Activated CD4-positive, alpha-beta memory T cell treated with anti-CD3 and anti-CD28 coated beads for 36 hours (primary cell): ENCODE measurements around the gene TELO2. TPM values are rescaled to one million over a fixed set of nuclear protein-coding genes. Genes with fewer than 3 reads are reported as not detected.

Source experiments
- CTCF ChIA-PET: fragments of 350-600 bp; sonication (Branson Sonifier 250); formaldehyde crosslinking; loops from one replicate; lab custom pipeline; 2021; ENCODE audit warnings: antibody characterized with exemption, inconsistent platforms; lab: Charles Lee
- POLR2A ChIA-PET: fragments of 350-600 bp; sonication (Branson Sonifier 250); formaldehyde crosslinking; loops from one replicate; lab custom pipeline; 2021; ENCODE audit warnings: antibody characterized with exemption; lab: Charles Lee
- DNase-seq: peaks from one replicate; pipeline ENCODE4 v3.0.0-alpha.2; 2020
- H3K27ac Mint-ChIP-seq: one replicate; pipeline ENCODE4 v1.8.0; 2021; ENCODE audit warnings: mixed read lengths
- H3K27me3 Mint-ChIP-seq: one replicate; pipeline ENCODE4 v1.8.0; 2021; ENCODE audit warnings: mixed read lengths
- H3K36me3 Mint-ChIP-seq: one replicate; pipeline ENCODE4 v1.8.0; 2021; ENCODE audit warnings: mixed read lengths
- H3K4me1 Mint-ChIP-seq: one replicate; pipeline ENCODE4 v1.8.0; 2021; ENCODE audit warnings: low read depth, mixed read lengths
- H3K4me3 Mint-ChIP-seq: one replicate; pipeline ENCODE4 v1.8.0; 2021; ENCODE audit warnings: mild to moderate bottlenecking, mixed read lengths
- H3K9me3 Mint-ChIP-seq: one replicate; pipeline ENCODE4 v1.8.0; 2021; ENCODE audit warnings: mixed read lengths
- intact Hi-C: fragments of 100-400 bp; cut with micrococcal nuclease; formaldehyde crosslinking; loops from one replicate; pipeline ENCODE4 v1.15.1; 2023
- total RNA-seq, 2 experiments: library from RNA; stranded (reverse); gene quantifications; one replicate each; pipeline ENCODE4 v1.2.3, GENCODE V29; 2021

The TELO2 gene
- total RNA-seq, 2 experiments from 2014 or later, result 62.6 to 63.2 TPM

GRCh38 chr16:1532771-1533170, 39.6 kb downstream of the TELO2 start:
- no peaks in the 10 kb centered on the region for H3K27me3 Mint-ChIP-seq
- H3K36me3 Mint-ChIP-seq, result peaks cover 30% of the 10 kb centered on the region
- H3K4me1 Mint-ChIP-seq, result peaks cover 32% of the 10 kb centered on the region
- intact Hi-C loops, result loop anchor here (5.0 kb wide), 1 partner anchor 40 kb away; the partner anchor contains the start of gene TELO2
- H3K9me3 Mint-ChIP-seq, result no peaks in the 10 kb centered on the region
- DNase-seq, result no peak
- POLR2A ChIA-PET, result interaction anchor here (0.6 to 1.0 kb wide), 2 partner anchors 79 to 145 kb away, joined by 3 read pairs; partner anchors contain the start of genes IFT140 and JPT2
- peak overlapping the region; percentile 99 for H3K4me3 Mint-ChIP-seq
- H3K27ac Mint-ChIP-seq, result peak overlapping the region; percentile 97
- CTCF ChIA-PET, result no interaction called here

- Mint-ChIP-seq H3K36me3 (peaks cover 36% of the 10 kb centered on the region), H3K4me1 (peaks cover 35% of the 10 kb centered on the region), H3K4me3 (peak within 1 kb of the TSS; percentile 99), H3K9me3 (no peaks in the 10 kb centered on the region), H3K27me3 (no peaks in the 10 kb centered on the region), H3K27ac (peak within 1 kb of the TSS; percentile 97)
- POLR2A ChIA-PET, result interaction anchor here (0.6 to 1.0 kb wide), 3 partner anchors 10 to 145 kb away, joined by 3 read pairs; partner anchors contain the start of genes IFT140 and JPT2
- intact Hi-C loops, result loop anchor here (5.0 kb wide), 1 partner anchor 41 kb away; the partner anchor contains the start of gene TELO2
- CTCF ChIA-PET, result interaction anchor here (1.0 to 1.4 kb wide), 2 partner anchors 40 to 105 kb away, joined by 3 read pairs; partner anchors contain the start of gene TELO2
- peak; percentile 66 for DNase-seq
These were observed 40.3 kb downstream of the TELO2 start, which contains the start of gene TMEM204 for GRCh38 chr16:1533443-1533951. Gene TMEM204 (plus strand): TSS chr16:1533666. CDS start chr16:1534276, 610 bp downstream.

GRCh38 chr16:1534021-1535020, 41.2 kb downstream of the TELO2 start:
- Mint-ChIP-seq H3K9me3 (no peaks in the 10 kb centered on the region), H3K4me3 (peak overlapping the region; percentile 99), H3K36me3 (peaks cover 38% of the 10 kb centered on the region), H3K4me1 (peaks cover 44% of the 10 kb centered on the region), H3K27ac (peak overlapping the region; percentile 97), H3K27me3 (no peaks in the 10 kb centered on the region)
- ChIA-PET CTCF (interaction anchor here (0.6 to 1.4 kb wide), 4 partner anchors 21 to 105 kb away, joined by 3 to 4 read pairs (median 3); partner anchors contain the start of gene TELO2), POLR2A (interaction anchor here (0.6 to 1.0 kb wide), 2 partner anchors 9 to 114 kb away, joined by 3 read pairs; partner anchors contain the start of gene UQCC4)
- DNase-seq, result peak; percentile 46
- intact Hi-C loops, result loop anchor here (1.0 to 5.0 kb wide), 2 partner anchors 9 to 42 kb away; partner anchors contain the start of gene TELO2

GRCh38 chr16:1535391-1536291, 42.5 kb downstream of the TELO2 start:
- Mint-ChIP-seq H3K9me3 (no peaks in the 10 kb centered on the region), H3K27me3 (no peaks in the 10 kb centered on the region), H3K27ac (peak overlapping the region; percentile 97), H3K4me3 (peak overlapping the region; percentile 99), H3K4me1 (peaks cover 46% of the 10 kb centered on the region), H3K36me3 (peaks cover 38% of the 10 kb centered on the region)
- ChIA-PET CTCF (interaction anchor here (0.6 to 0.7 kb wide), 3 partner anchors 23 to 170 kb away, joined by 3 to 4 read pairs (median 3); partner anchors contain the start of gene MAPK8IP3), POLR2A (interaction anchor here (1.1 kb wide), 1 partner anchor 43 kb away, joined by 3 read pairs; no protein-coding TSS in a partner anchor)
- intact Hi-C loops, result loop anchor here (1.0 kb wide), 1 partner anchor 8 kb away; no protein-coding TSS in a partner anchor
- peak; percentile 53 for DNase-seq

GRCh38 chr16:1536601-1537000, 43.4 kb downstream of the TELO2 start:
- CTCF ChIA-PET, result no interaction called here

GRCh38 chr16:1537138-1537577, 44.0 kb downstream of the TELO2 start:
- H3K9me3 Mint-ChIP-seq, result no peaks in the 10 kb centered on the region
- DNase-seq, result no peak
- POLR2A ChIA-PET, result no interaction called here
- CTCF ChIA-PET, result interaction anchor here (1.8 kb wide), 1 partner anchor 174 kb away, joined by 8 read pairs; no protein-coding TSS in a partner anchor
- H3K27ac Mint-ChIP-seq, result peak overlapping the region; percentile 78
- peaks cover 48% of the 10 kb centered on the region for H3K4me1 Mint-ChIP-seq
- H3K27me3 Mint-ChIP-seq, result no peaks in the 10 kb centered on the region
- intact Hi-C loops, result no loop called here
- peaks cover 38% of the 10 kb centered on the region for H3K36me3 Mint-ChIP-seq
- H3K4me3 Mint-ChIP-seq, result peak overlapping the region; percentile 99

More at GRCh38 chr16:1536601-1537000, 43.4 kb downstream of the TELO2 start:
- intact Hi-C loops, result no loop called here
- no peaks in the 10 kb centered on the region for H3K9me3 Mint-ChIP-seq
- peaks cover 38% of the 10 kb centered on the region for H3K36me3 Mint-ChIP-seq
- H3K4me3 Mint-ChIP-seq, result peak overlapping the region; percentile 99
- no peak for DNase-seq
- peaks cover 46% of the 10 kb centered on the region for H3K4me1 Mint-ChIP-seq
- H3K27me3 Mint-ChIP-seq, result no peaks in the 10 kb centered on the region
- POLR2A ChIA-PET, result interaction anchor here (1.1 kb wide), 1 partner anchor 44 kb away, joined by 3 read pairs; no protein-coding TSS in a partner anchor
- H3K27ac Mint-ChIP-seq, result peak overlapping the region; percentile 78

- peak overlapping the region; percentile 59 for H3K4me3 Mint-ChIP-seq
- no peaks in the 10 kb centered on the region for H3K9me3 Mint-ChIP-seq
- H3K27ac Mint-ChIP-seq, result peak overlapping the region; percentile 78
- peak; percentile 55 for DNase-seq
- intact Hi-C loops, result no loop called here
- POLR2A ChIA-PET, result interaction anchor here (0.8 kb wide), 1 partner anchor 12 kb away, joined by 3 read pairs; no protein-coding TSS in a partner anchor
- peaks cover 51% of the 10 kb centered on the region for H3K4me1 Mint-ChIP-seq
- H3K27me3 Mint-ChIP-seq, result no peaks in the 10 kb centered on the region
- CTCF ChIA-PET, result interaction anchor here (0.9 to 1.8 kb wide), 2 partner anchors 169 to 175 kb away, joined by 3 to 8 read pairs; partner anchors contain the start of gene MAPK8IP3
- peaks cover 38% of the 10 kb centered on the region for H3K36me3 Mint-ChIP-seq
These were observed 44.7 kb downstream of the TELO2 start for GRCh38 chr16:1537763-1538289.

- ChIA-PET POLR2A (interaction anchor here (0.8 kb wide), 1 partner anchor 11 kb away, joined by 3 read pairs; no protein-coding TSS in a partner anchor), CTCF (interaction anchor here (1.8 kb wide), 1 partner anchor 176 kb away, joined by 8 read pairs; no protein-coding TSS in a partner anchor)
- Mint-ChIP-seq H3K4me1 (peaks cover 58% of the 10 kb centered on the region), H3K36me3 (peaks cover 41% of the 10 kb centered on the region), H3K9me3 (no peaks in the 10 kb centered on the region), H3K27ac (peak overlapping the region; percentile 78), H3K4me3 (no peak overlapping the region), H3K27me3 (no peaks in the 10 kb centered on the region)
- DNase-seq, result peak; percentile 53
- intact Hi-C loops, result no loop called here
These were observed 45.8 kb downstream of the TELO2 start for GRCh38 chr16:1538804-1539520.

- Mint-ChIP-seq H3K4me1 (peaks cover 65% of the 10 kb centered on the region), H3K9me3 (no peaks in the 10 kb centered on the region), H3K27ac (peak overlapping the region; percentile 49), H3K27me3 (no peaks in the 10 kb centered on the region), H3K4me3 (no peak overlapping the region), H3K36me3 (peaks cover 37% of the 10 kb centered on the region)
- DNase-seq, result no peak
- ChIA-PET POLR2A (interaction anchor here (0.6 kb wide), 1 partner anchor 111 kb away, joined by 3 read pairs; no protein-coding TSS in a partner anchor), CTCF (no interaction called here)
- intact Hi-C loops, result loop anchor here (5.0 kb wide), 2 partner anchors 72 to 118 kb away; partner anchors contain the start of genes CRAMP1, IFT140 and UQCC4
These were observed 46.8 kb downstream of the TELO2 start for GRCh38 chr16:1539720-1540555.
